ENCODE results near the gene IER5. TPM values are rescaled to one million over a fixed set of nuclear protein-coding genes. Genes with fewer than 3 reads are reported as not detected.

The IER5 gene
- total RNA-seq, 1 experiment from 2014 or later = 30.5 TPM

DNA sequence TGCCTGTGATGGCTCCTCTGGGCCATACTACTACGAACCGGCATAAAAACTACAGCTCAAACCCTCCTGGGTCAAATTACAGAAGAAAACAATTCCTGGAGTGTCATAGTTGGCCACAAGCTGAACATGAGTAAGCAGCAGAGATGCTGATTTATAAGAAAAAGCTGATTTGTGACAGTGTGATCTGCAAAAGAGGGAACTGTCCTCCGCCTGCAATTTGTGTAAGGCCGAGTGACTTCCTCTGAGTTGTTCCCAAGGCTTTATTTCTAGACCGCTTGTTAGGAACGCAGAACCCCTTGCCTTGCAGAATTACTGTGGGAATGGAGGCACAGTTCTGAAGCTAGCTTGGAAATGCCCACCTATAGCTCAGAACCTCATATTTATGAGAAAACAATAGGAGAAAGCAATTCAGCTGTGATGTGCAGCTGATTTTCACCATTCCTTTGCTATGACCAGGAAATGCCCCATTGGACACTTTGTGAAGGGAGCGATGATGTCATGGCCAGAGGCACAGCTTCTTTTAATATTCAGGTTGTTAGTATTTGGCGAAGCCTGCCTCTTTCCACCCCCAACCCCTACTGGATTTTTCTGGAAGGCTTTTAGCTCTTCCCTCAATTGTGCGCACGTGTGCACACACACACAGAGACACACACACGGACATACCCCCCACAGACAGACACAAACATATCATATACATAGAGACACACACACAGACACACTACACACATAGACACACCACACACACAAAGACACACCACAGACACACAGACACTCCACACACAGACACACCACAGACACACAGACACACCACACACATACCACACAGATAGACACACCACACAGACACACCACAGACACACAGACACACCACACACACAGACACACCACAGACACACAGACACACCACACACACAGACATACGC lies 47.6 kb downstream of the IER5 start:
- TF ChIP-seq SRF (IDR thresholded peaks at IDR 0.05; ENCODE audit: low read depth) (no peak), EZH2 (IDR thresholded peaks at IDR 0.05) (no peak), FOSL1 (IDR thresholded peaks at IDR 0.05; ENCODE audit: low read depth) (peak; percentile 40; the same call in 1 of the 2 replicates)
- Histone ChIP-seq H3K9me2 (ENCODE audit: insufficient read depth) (no peaks in the 10 kb centered on the region), H2AFZ (ENCODE audit: low read depth, low read length, poor library complexity, severe bottlenecking) (peak overlapping the region; percentile 24), H3K9me3 (ENCODE audit: control insufficient read depth in 1 of 2, insufficient read depth in 1 of 2, low read depth in 1 of 2, low read length in 2 of 2) (no peaks in the 10 kb centered on the region), H3K4me1 (ENCODE audit: control insufficient read depth in 1 of 2, insufficient read depth in 2 of 2, low read length in 2 of 2) (peaks cover 29 to 64% of the 10 kb centered on the region in 2 experiments), H3K27ac (ENCODE audit: low read depth, low read length) (peak overlapping the region; percentile 76), H3K79me2 (ENCODE audit: insufficient read depth, low read length) (no peaks in the 10 kb centered on the region), H4K20me1 (ENCODE audit: insufficient read depth) (no peaks in the 10 kb centered on the region), H3K27me3 (ENCODE audit: insufficient read depth, low read length) (no peaks in the 10 kb centered on the region), H3K4me3 (replicated peaks in 1 of 2; ENCODE audit: low read depth in 1 of 2, low read length in 2 of 2) (no peak overlapping the region), H3K9ac (ENCODE audit: low read length) (peak overlapping the region; percentile 15), H3K36me3 (ENCODE audit: control insufficient read depth in 1 of 2, insufficient read depth in 2 of 2, low read length in 2 of 2) (no peaks in the 10 kb centered on the region), H3K4me2 (ENCODE audit: low read length) (peak overlapping the region; percentile 72)
- ATAC-seq (peak; percentile 23), DNase-seq (ENCODE audit: low read depth, low spot score) (no peak)
- ChIA-PET RAD21 (ENCODE audit: low non-redundant PET in 1 of 2, low total read pairs in 2 of 2, uncharacterized antibody in 2 of 2, unreplicated experiment in 2 of 2) (interaction anchor here (0.7 to 1.5 kb wide), 2 partner anchors 52 to 254 kb away, joined by 3 to 5 read pairs; no protein-coding TSS in a partner anchor), CTCF (interaction anchor here (0.7 to 1.4 kb wide), 5 partner anchors 9 to 56 kb away, joined by 3 to 10 read pairs (median 4); no protein-coding TSS in a partner anchor), POLR2A (interaction anchor here (0.9 to 1.9 kb wide), 9 partner anchors 9 to 51 kb away, joined by 3 to 19 read pairs (median 5); partner anchors contain the start of gene IER5)
- BruUV-seq (replicated peaks) = TSS peak; percentile 87
- intact Hi-C loops (cut with micrococcal nuclease) = no loop called here

- no TSS peak for BruUV-seq (replicated peaks)
- DNase-seq (ENCODE audit: low read depth, low spot score) (no peak), ATAC-seq (no peak)
- no peaks in the 10 kb centered on the region for H3K79me2 ChIP-seq (ENCODE audit: insufficient read depth, low read length)
- TF ChIP-seq ZFX (IDR thresholded peaks at IDR 0.05) = no peak
- TF ChIP-seq, protein P1, sequence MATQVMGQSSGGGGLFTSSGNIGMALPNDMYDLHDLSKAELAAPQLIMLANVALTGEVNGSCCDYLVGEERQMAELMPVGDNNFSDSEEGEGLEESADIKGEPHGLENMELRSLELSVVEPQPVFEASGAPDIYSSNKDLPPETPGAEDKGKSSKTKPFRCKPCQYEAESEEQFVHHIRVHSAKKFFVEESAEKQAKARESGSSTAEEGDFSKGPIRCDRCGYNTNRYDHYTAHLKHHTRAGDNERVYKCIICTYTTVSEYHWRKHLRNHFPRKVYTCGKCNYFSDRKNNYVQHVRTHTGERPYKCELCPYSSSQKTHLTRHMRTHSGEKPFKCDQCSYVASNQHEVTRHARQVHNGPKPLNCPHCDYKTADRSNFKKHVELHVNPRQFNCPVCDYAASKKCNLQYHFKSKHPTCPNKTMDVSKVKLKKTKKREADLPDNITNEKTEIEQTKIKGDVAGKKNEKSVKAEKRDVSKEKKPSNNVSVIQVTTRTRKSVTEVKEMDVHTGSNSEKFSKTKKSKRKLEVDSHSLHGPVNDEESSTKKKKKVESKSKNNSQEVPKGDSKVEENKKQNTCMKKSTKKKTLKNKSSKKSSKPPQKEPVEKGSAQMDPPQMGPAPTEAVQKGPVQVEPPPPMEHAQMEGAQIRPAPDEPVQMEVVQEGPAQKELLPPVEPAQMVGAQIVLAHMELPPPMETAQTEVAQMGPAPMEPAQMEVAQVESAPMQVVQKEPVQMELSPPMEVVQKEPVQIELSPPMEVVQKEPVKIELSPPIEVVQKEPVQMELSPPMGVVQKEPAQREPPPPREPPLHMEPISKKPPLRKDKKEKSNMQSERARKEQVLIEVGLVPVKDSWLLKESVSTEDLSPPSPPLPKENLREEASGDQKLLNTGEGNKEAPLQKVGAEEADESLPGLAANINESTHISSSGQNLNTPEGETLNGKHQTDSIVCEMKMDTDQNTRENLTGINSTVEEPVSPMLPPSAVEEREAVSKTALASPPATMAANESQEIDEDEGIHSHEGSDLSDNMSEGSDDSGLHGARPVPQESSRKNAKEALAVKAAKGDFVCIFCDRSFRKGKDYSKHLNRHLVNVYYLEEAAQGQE (IDR thresholded peaks at IDR 0.05; ENCODE audit: low read depth) = no peak
- no peak for TF ChIP-seq ELF1 (IDR thresholded peaks at IDR 0.05; ENCODE audit: borderline replicate concordance, low read depth)
- TF ChIP-seq CBX3 (IDR thresholded peaks at IDR 0.05; ENCODE audit: low read depth) = no peak
- H3K27me3 ChIP-seq (ENCODE audit: insufficient read depth, low read length) = no peaks in the 10 kb centered on the region
- H3K27ac ChIP-seq (ENCODE audit: low read depth, low read length) = peak overlapping the region; percentile 76; the same call in 1 of the 2 replicates
- no peak overlapping the region for H3K4me3 ChIP-seq (replicated peaks in 1 of 2; ENCODE audit: low read depth in 1 of 2, low read length in 2 of 2)
- ChIA-PET POLR2A (interaction anchor here (1.3 to 1.9 kb wide), 5 partner anchors 10 to 46 kb away, joined by 4 to 19 read pairs (median 6); no protein-coding TSS in a partner anchor), RAD21 (ENCODE audit: low non-redundant PET in 1 of 2, low total read pairs in 2 of 2, uncharacterized antibody in 2 of 2, unreplicated experiment in 2 of 2) (no interaction called here), CTCF (interaction anchor here (1.4 kb wide), 1 partner anchor 53 kb away, joined by 10 read pairs; no protein-coding TSS in a partner anchor)
- H3K4me1 ChIP-seq (ENCODE audit: control insufficient read depth in 1 of 2, insufficient read depth in 2 of 2, low read length in 2 of 2) = peaks cover 29 to 71% of the 10 kb centered on the region in 2 experiments
- H3K9ac ChIP-seq (ENCODE audit: low read length) = no peak overlapping the region
- intact Hi-C loops (cut with micrococcal nuclease) = no loop called here
- no peaks in the 10 kb centered on the region for H3K9me3 ChIP-seq (ENCODE audit: control insufficient read depth in 1 of 2, insufficient read depth in 1 of 2, low read depth in 1 of 2, low read length in 2 of 2)
- no peak overlapping the region for H2AFZ ChIP-seq (ENCODE audit: low read depth, low read length, poor library complexity, severe bottlenecking)
- no peaks in the 10 kb centered on the region for H3K36me3 ChIP-seq (ENCODE audit: control insufficient read depth in 1 of 2, insufficient read depth in 2 of 2, low read length in 2 of 2)
- peak overlapping the region; percentile 72 for H3K4me2 ChIP-seq (ENCODE audit: low read length)
- H3K9me2 ChIP-seq (ENCODE audit: insufficient read depth) = no peaks in the 10 kb centered on the region
- no peaks in the 10 kb centered on the region for H4K20me1 ChIP-seq (ENCODE audit: insufficient read depth)
Measured at GRCh38 chr1:181136738-181137122, 48.2 kb downstream of the IER5 start.
